Stimulated activated CD4-positive, alpha-beta T cell treated with anti-CD3 and anti-CD28 coated beads, Interleukin-1b, Interleukin-23, amount 100 ng/mL, for 48 hours (primary cell): ENCODE results near the gene PAFAH1B2.

Experiments used
- DNase-seq: peaks from one replicate; pipeline ENCODE4 v3.0.0-alpha.2; 2020

PAFAH1B2 gene

GRCh38 chr11:117225553-117226170, 81.6 kb downstream of the PAFAH1B2 start:
- no peak for DNase-seq
